ENCODE measurements around the gene MT1X. TPM values are rescaled to one million over a fixed set of nuclear protein-coding genes. Genes with fewer than 3 reads are reported as not detected.

Gene MT1X
- total and polyA plus RNA-seq, 4 donors, result 213 to 3,979 (median 1,403) TPM

- H3K27me3 ChIP-seq (ENCODE audit: control insufficient read depth in 4 of 4, insufficient read depth in 4 of 4, low read length in 3 of 4), result no peaks in the 10 kb centered on the region
- peak overlapping the region; percentile 56 to 80 for H3K9ac ChIP-seq (ENCODE audit: low read depth in 1 of 2, low read length in 2 of 2)
- TF ChIP-seq CTCF (IDR thresholded peaks at IDR 0.05; ENCODE audit: low read depth, low read length, missing input control), result no peak
- 65% methylated on average over 8 of the region's 8 CpGs for WGBS
- H3K4me1 ChIP-seq (ENCODE audit: control insufficient read depth in 4 of 4, insufficient read depth in 4 of 4, low read length in 3 of 4), result peaks cover 0 to 19% (median 14%) of the 10 kb centered on the region in 4 donors
- DNase-seq (ENCODE audit: low spot score), result no peak
- H3K4me3 ChIP-seq (ENCODE audit: low read depth in 1 of 3, low read length in 3 of 3), result peak overlapping the region; percentile 59 to 66 (median 64)
- no peaks in the 10 kb centered on the region for H3K9me3 ChIP-seq (ENCODE audit: control insufficient read depth in 4 of 4, low read length in 3 of 4)
- no peaks in the 10 kb centered on the region for H3K36me3 ChIP-seq (ENCODE audit: control insufficient read depth in 4 of 4, insufficient read depth in 3 of 4, low read depth in 1 of 4, low read length in 3 of 4)
- peak overlapping the region; percentile 64 to 78 for H3K27ac ChIP-seq (ENCODE audit: low read depth in 1 of 2, low read length in 2 of 2)
Measured at GRCh38 chr16:56728980-56729734, 46.9 kb downstream of the MT1X start.

- peak; percentile 76 for TF ChIP-seq YY1 (IDR thresholded peaks at IDR 0.05)
- TF ChIP-seq RAD21 (IDR thresholded peaks at IDR 0.05), result peak; percentile 24 to 27
- peak; percentile 20 to 42 for TF ChIP-seq RXRA (IDR thresholded peaks at IDR 0.05)
- peak; percentile 28 for TF ChIP-seq MAX (IDR thresholded peaks at IDR 0.05)
- peak; percentile 58 for TF ChIP-seq TAF1 (conservative IDR thresholded peaks at IDR 0.05)
- TF ChIP-seq HNF4G (IDR thresholded peaks at IDR 0.05), result no peak
- peak in 1 of 2 donors; percentile 12 for TF ChIP-seq HNF4A (conservative IDR thresholded peaks at IDR 0.05)
- TF ChIP-seq FOXA1 (IDR thresholded peaks at IDR 0.05), result no peak
- peak; percentile 75 for TF ChIP-seq REST (IDR thresholded peaks at IDR 0.05)
- TF ChIP-seq SP1 (IDR thresholded peaks at IDR 0.05), result peak; percentile 82
- Histone ChIP-seq H3K4me1 (ENCODE audit: control insufficient read depth in 4 of 4, insufficient read depth in 4 of 4, low read length in 3 of 4) (peaks cover 0 to 19% (median 14%) of the 10 kb centered on the region in 4 donors), H3K27me3 (ENCODE audit: control insufficient read depth in 4 of 4, insufficient read depth in 4 of 4, low read length in 3 of 4) (no peaks in the 10 kb centered on the region), H3K9ac (ENCODE audit: low read depth in 1 of 2, low read length in 2 of 2) (peak within 1 kb of the TSS; percentile 56 to 80), H3K27ac (ENCODE audit: low read depth in 1 of 2, low read length in 2 of 2) (peak within 1 kb of the TSS; percentile 64 to 78), H3K36me3 (ENCODE audit: control insufficient read depth in 4 of 4, insufficient read depth in 3 of 4, low read depth in 1 of 4, low read length in 3 of 4) (no peaks in the 10 kb centered on the region), H3K4me3 (ENCODE audit: low read depth in 1 of 3, low read length in 3 of 3) (peak within 1 kb of the TSS; percentile 64 to 95 (median 90)), H3K9me3 (ENCODE audit: control insufficient read depth in 4 of 4, low read length in 3 of 4) (no peaks in the 10 kb centered on the region)
- under 1% methylated on average over 70 of the region's 70 CpGs for WGBS
- DNase-seq (ENCODE audit: low spot score), result peak; percentile 95
Measured at GRCh38 chr16:56729735-56730662, 47.7 kb downstream of the MT1X start, which contains the start of gene NUP93. Gene NUP93 (plus strand): TSS chr16:56730129. CDS start chr16:56748248, 18,119 bp downstream.
